Endodermal cell (in vitro differentiated cells): Measurements from ENCODE around the gene LRFN2. TPM values are rescaled to one million over a fixed set of nuclear protein-coding genes. Genes with fewer than 3 reads are reported as not detected.

ENCODE experiments used
- DNase-seq: peaks from one replicate; pipeline ENCODE4 v3.0.0-alpha.2; 2017
- H3K27ac ChIP-seq: 2 replicates; pipeline ENCODE4 v1.5.1; 2013; ENCODE audit warnings: mild to moderate bottlenecking, low read depth, low read length, moderate library complexity
- H3K27me3 ChIP-seq: 2 replicates; pipeline ENCODE4 v1.6.1; 2013; ENCODE audit warnings: mild to moderate bottlenecking, low read length, moderate library complexity; ENCODE audit not compliant: insufficient read depth, control insufficient read depth, poor library complexity, severe bottlenecking
- H3K36me3 ChIP-seq: 2 replicates; pipeline ENCODE4 v1.7.0; 2013; ENCODE audit warnings: mild to moderate bottlenecking, low read length, moderate library complexity; ENCODE audit not compliant: control insufficient read depth, insufficient read depth
- H3K4me1 ChIP-seq: one replicate; pipeline ENCODE4 v1.7.0; 2013; ENCODE audit warnings: low read length; ENCODE audit not compliant: control insufficient read depth, insufficient read depth
- H3K4me3 ChIP-seq: 2 replicates; pipeline ENCODE4 v1.5.1; 2013; ENCODE audit warnings: mild to moderate bottlenecking, low read length, moderate library complexity
- H3K9ac ChIP-seq: 2 replicates; pipeline ENCODE4 v1.6.1; 2013; ENCODE audit warnings: mild to moderate bottlenecking, low read length, moderate library complexity; ENCODE audit not compliant: poor library complexity, severe bottlenecking; ENCODE audit errors: extremely low read depth
- H3K9me3 ChIP-seq: 2 replicates; pipeline ENCODE4 v1.6.1; 2013; ENCODE audit warnings: mild to moderate bottlenecking, low read length, moderate library complexity; ENCODE audit not compliant: control insufficient read depth
- H3K27ac Mint-ChIP-seq: 2 replicates; pipeline ENCODE4 v1.8.0; 2020; ENCODE audit warnings: mixed read lengths
- H3K27me3 Mint-ChIP-seq: 2 replicates; pipeline ENCODE4 v1.8.0; 2021; ENCODE audit warnings: mild to moderate bottlenecking, mixed read lengths; ENCODE audit not compliant: insufficient read depth
- H3K36me3 Mint-ChIP-seq: 2 replicates; pipeline ENCODE4 v1.8.0; 2020; ENCODE audit warnings: low read depth, mixed read lengths
- H3K4me1 Mint-ChIP-seq: 2 replicates; pipeline ENCODE4 v1.8.0; 2020; ENCODE audit warnings: mixed read lengths
- H3K4me3 Mint-ChIP-seq: 2 replicates; pipeline ENCODE4 v1.8.0; 2020; ENCODE audit warnings: mild to moderate bottlenecking, moderate library complexity, mixed read lengths
- H3K9me3 Mint-ChIP-seq: 2 replicates; pipeline ENCODE4 v1.8.0; 2020; ENCODE audit warnings: mild to moderate bottlenecking, mixed read lengths
- CTCF ChIP-seq: fragments of 200-600 bp; sonication (generic); conservative IDR thresholded peaks from 2 replicates; pipeline ENCODE4 v1.5.0; 2021; ENCODE audit warnings: antibody characterized with exemption, mild to moderate bottlenecking
- WGBS, 2 experiments: methylation state at CpG; one replicate each; pipeline versions ENCODE4 v1.1.5 to v1.1.7; 2013; ENCODE audit warnings: missing lambda C conversion rate in 2 of 2, mixed read lengths in 1 of 2; ENCODE audit not compliant: insufficient coverage in 1 of 2, insufficient read length in 1 of 2; 5-methylcytosine and 5-hydroxymethylcytosine counted together
- total RNA-seq, 2 donors: library from RNA; stranded (reverse); fragmentation: NEBNext Ultra II Directional in 1 of 2; extraction: Animal tissue kit (Norgen Biotek cat#: 25700) in 1 of 2; gene quantifications; 2 replicates in 1 of 2; 3 replicates in 1 of 2; pipeline ENCODE4 v1.2.1, GENCODE V29; 2021

The LRFN2 gene
- total RNA-seq, 2 donors from 2014 or later = 0.15 TPM; not detected in 1

- Mint-ChIP-seq H3K4me1 (peaks cover 12% of the 10 kb centered on the region), H3K4me3 (no peak overlapping the region), H3K27me3 (peaks cover 5% of the 10 kb centered on the region), H3K36me3 (no peaks in the 10 kb centered on the region), H3K27ac (no peak overlapping the region), H3K9me3 (no peaks in the 10 kb centered on the region)
- 92 to 100% methylated on average over 2 to 5 of the region's 5 CpGs for WGBS, 2 experiments
- no peak for TF ChIP-seq CTCF
- Histone ChIP-seq H3K9ac (no peak overlapping the region), H3K9me3 (no peaks in the 10 kb centered on the region), H3K27me3 (no peaks in the 10 kb centered on the region), H3K4me3 (no peak overlapping the region), H3K36me3 (no peaks in the 10 kb centered on the region), H3K4me1 (peaks cover 13% of the 10 kb centered on the region), H3K27ac (no peak overlapping the region)
- DNase-seq = no peak
These were observed 43.3 kb upstream of the LRFN2 start for GRCh38 chr6:40630488-40630887.

- TF ChIP-seq CTCF = no peak
- H3K4me1 Mint-ChIP-seq = peaks cover 12% of the 10 kb centered on the region
- Histone ChIP-seq H3K27ac (no peak overlapping the region), H3K4me3 (no peak overlapping the region), H3K4me1 (peaks cover 13% of the 10 kb centered on the region), H3K9me3 (no peaks in the 10 kb centered on the region), H3K27me3 (no peaks in the 10 kb centered on the region), H3K9ac (no peak overlapping the region), H3K36me3 (no peaks in the 10 kb centered on the region)
- no peaks in the 10 kb centered on the region for H3K36me3 Mint-ChIP-seq
- WGBS, 2 experiments = 88% methylated on average over 6 of the region's 6 CpGs; no CpG with 5 or more reads in 1 of the 2 experiments
- H3K9me3 Mint-ChIP-seq = no peaks in the 10 kb centered on the region
- H3K27me3 Mint-ChIP-seq = peaks cover 5% of the 10 kb centered on the region
- DNase-seq = no peak
- H3K4me3 Mint-ChIP-seq = no peak overlapping the region
- H3K27ac Mint-ChIP-seq = no peak overlapping the region
These were observed 42.9 kb upstream of the LRFN2 start for GRCh38 chr6:40630051-40630450.

- Histone ChIP-seq H3K36me3 (no peaks in the 10 kb centered on the region), H3K27me3 (no peaks in the 10 kb centered on the region), H3K4me1 (peaks cover 13% of the 10 kb centered on the region), H3K4me3 (no peak overlapping the region), H3K9ac (no peak overlapping the region), H3K27ac (no peak overlapping the region), H3K9me3 (no peaks in the 10 kb centered on the region)
- H3K9me3 Mint-ChIP-seq = no peaks in the 10 kb centered on the region
- no peak overlapping the region for H3K27ac Mint-ChIP-seq
- no peak overlapping the region for H3K4me3 Mint-ChIP-seq
- no peak for TF ChIP-seq CTCF
- peaks cover 12% of the 10 kb centered on the region for H3K4me1 Mint-ChIP-seq
- 88 to 96% methylated on average over 4 to 6 of the region's 6 CpGs for WGBS, 2 experiments
- H3K36me3 Mint-ChIP-seq = no peaks in the 10 kb centered on the region
- no peak for DNase-seq
- peaks cover 5% of the 10 kb centered on the region for H3K27me3 Mint-ChIP-seq
These were observed 42.3 kb upstream of the LRFN2 start for GRCh38 chr6:40629463-40629862.
